ENCODE measurements around the gene PNO1. TPM values are rescaled to one million over a fixed set of nuclear protein-coding genes. Genes with fewer than 3 reads are reported as not detected.

Gene PNO1
- total and polyA plus RNA-seq, 2 donors (not counting 1 experiment from before 2014, with no cell fraction given): 12.9 to 13.4 TPM

DNA sequence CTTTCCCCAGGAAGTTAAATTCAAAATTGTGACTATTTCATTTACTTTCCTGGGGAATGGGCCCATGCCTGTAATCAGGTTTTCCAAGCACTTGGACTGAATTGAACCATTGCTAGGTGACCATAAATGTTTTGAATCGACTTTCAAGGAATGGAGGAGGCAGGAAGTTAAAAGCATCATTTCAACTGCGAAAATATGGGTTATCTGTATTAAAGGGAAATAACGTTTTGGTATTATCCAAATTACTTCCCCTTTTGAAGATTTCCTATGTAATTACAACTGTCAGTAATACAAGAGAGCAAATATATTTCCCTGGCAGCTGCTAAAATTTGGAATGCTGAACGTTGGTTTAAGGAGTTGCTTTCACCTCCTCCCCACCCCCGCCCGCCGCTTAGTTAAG, 19.0 kb downstream of the PNO1 start:
- Histone ChIP-seq H2AFZ (ENCODE audit: low read length) (no peak overlapping the region), H3K9ac (ENCODE audit: insufficient read depth, low read length) (no peak overlapping the region), H3K36me3 (ENCODE audit: control insufficient read depth, insufficient read depth, low read length) (peaks cover 3% of the 10 kb centered on the region), H4K20me1 (ENCODE audit: control insufficient read depth, extremely low read depth, insufficient read depth, low read length) (no peaks in the 10 kb centered on the region), H3K27me3 (ENCODE audit: control insufficient read depth, insufficient read depth, low read length) (no peaks in the 10 kb centered on the region), H3K4me2 (ENCODE audit: extremely low read depth, insufficient read depth, low read length) (no peak overlapping the region), H3K4me3 (replicated peaks in 1 of 4; ENCODE audit: control extremely low read depth in 1 of 4, insufficient read depth in 1 of 4, low read depth in 3 of 4, low read length in 4 of 4) (no peak overlapping the region), H3K79me2 (ENCODE audit: control insufficient read depth, insufficient read depth, low read length) (no peaks in the 10 kb centered on the region), H3K27ac (ENCODE audit: insufficient read depth, low read length) (no peak overlapping the region), H3K9me3 (ENCODE audit: control insufficient read depth, insufficient read depth, low read depth, low read length) (no peaks in the 10 kb centered on the region), H3K4me1 (ENCODE audit: control insufficient read depth, extremely low read depth, insufficient read depth, low read length) (peaks cover 4% of the 10 kb centered on the region)
- DNase-seq (ENCODE audit: low read depth in 2 of 2): no peak
- no peak for TF ChIP-seq EZH2 (IDR thresholded peaks at IDR 0.05; ENCODE audit: low read length, missing control alignments)
- TF ChIP-seq CTCF (conservative IDR thresholded peaks at IDR 0.05 in 1 of 2, IDR thresholded peaks at IDR 0.05 in 1 of 2; ENCODE audit: low read depth in 1 of 2, low read length in 2 of 2): no peak

DNA sequence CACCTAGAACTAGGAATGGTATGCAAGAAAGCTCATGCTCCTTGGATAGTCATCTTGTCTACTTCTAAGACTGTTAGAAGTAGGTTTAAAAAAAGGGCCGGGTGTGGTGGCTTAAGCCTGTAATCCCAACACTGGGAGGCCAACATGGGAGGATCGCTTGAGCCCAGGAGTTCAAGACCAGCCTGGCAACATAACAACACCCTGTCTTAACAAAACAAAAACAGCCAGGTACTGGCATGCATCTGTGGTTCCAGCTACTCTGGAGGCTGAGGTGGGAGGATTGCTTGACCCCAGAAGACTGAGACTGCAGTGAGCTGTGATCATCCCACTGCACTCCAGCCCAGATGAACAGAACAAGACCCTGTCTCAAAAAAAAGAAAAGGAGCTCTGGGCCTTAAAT, 19.9 kb downstream of the PNO1 start:
- no peak for TF ChIP-seq CTCF (conservative IDR thresholded peaks at IDR 0.05 in 1 of 2, IDR thresholded peaks at IDR 0.05 in 1 of 2; ENCODE audit: low read depth in 1 of 2, low read length in 2 of 2)
- TF ChIP-seq EZH2 (IDR thresholded peaks at IDR 0.05; ENCODE audit: low read length, missing control alignments): no peak
- H3K27me3 ChIP-seq (ENCODE audit: control insufficient read depth, insufficient read depth, low read length): no peaks in the 10 kb centered on the region
- no peak overlapping the region for H3K4me3 ChIP-seq (replicated peaks in 1 of 4; ENCODE audit: control extremely low read depth in 1 of 4, insufficient read depth in 1 of 4, low read depth in 3 of 4, low read length in 4 of 4)
- H3K9me3 ChIP-seq (ENCODE audit: control insufficient read depth, insufficient read depth, low read depth, low read length): no peaks in the 10 kb centered on the region
- no peak overlapping the region for H3K27ac ChIP-seq (ENCODE audit: insufficient read depth, low read length)
- no peak overlapping the region for H3K4me2 ChIP-seq (ENCODE audit: extremely low read depth, insufficient read depth, low read length)
- H2AFZ ChIP-seq (ENCODE audit: low read length): no peak overlapping the region
- H4K20me1 ChIP-seq (ENCODE audit: control insufficient read depth, extremely low read depth, insufficient read depth, low read length): no peaks in the 10 kb centered on the region
- no peak for DNase-seq (ENCODE audit: low read depth in 2 of 2)
- no peak overlapping the region for H3K9ac ChIP-seq (ENCODE audit: insufficient read depth, low read length)
- peaks cover 4% of the 10 kb centered on the region for H3K4me1 ChIP-seq (ENCODE audit: control insufficient read depth, extremely low read depth, insufficient read depth, low read length)
- peaks cover 1% of the 10 kb centered on the region for H3K36me3 ChIP-seq (ENCODE audit: control insufficient read depth, insufficient read depth, low read length)
- H3K79me2 ChIP-seq (ENCODE audit: control insufficient read depth, insufficient read depth, low read length): no peaks in the 10 kb centered on the region

GRCh38 chr2:68178432-68178831, 20.7 kb downstream of the PNO1 start:
- Histone ChIP-seq H3K4me3 (replicated peaks in 1 of 4; ENCODE audit: control extremely low read depth in 1 of 4, insufficient read depth in 1 of 4, low read depth in 3 of 4, low read length in 4 of 4) (no peak overlapping the region), H3K4me2 (ENCODE audit: extremely low read depth, insufficient read depth, low read length) (no peak overlapping the region), H3K9me3 (ENCODE audit: control insufficient read depth, insufficient read depth, low read depth, low read length) (no peaks in the 10 kb centered on the region), H3K79me2 (ENCODE audit: control insufficient read depth, insufficient read depth, low read length) (no peaks in the 10 kb centered on the region), H3K9ac (ENCODE audit: insufficient read depth, low read length) (no peak overlapping the region), H3K4me1 (ENCODE audit: control insufficient read depth, extremely low read depth, insufficient read depth, low read length) (peaks cover 4% of the 10 kb centered on the region), H2AFZ (ENCODE audit: low read length) (no peak overlapping the region), H3K36me3 (ENCODE audit: control insufficient read depth, insufficient read depth, low read length) (peaks cover 1% of the 10 kb centered on the region), H4K20me1 (ENCODE audit: control insufficient read depth, extremely low read depth, insufficient read depth, low read length) (no peaks in the 10 kb centered on the region), H3K27me3 (ENCODE audit: control insufficient read depth, insufficient read depth, low read length) (no peaks in the 10 kb centered on the region), H3K27ac (ENCODE audit: insufficient read depth, low read length) (peak overlapping the region; percentile 38)
- TF ChIP-seq CTCF (conservative IDR thresholded peaks at IDR 0.05 in 1 of 2, IDR thresholded peaks at IDR 0.05 in 1 of 2; ENCODE audit: low read depth in 1 of 2, low read length in 2 of 2) (no peak), EZH2 (IDR thresholded peaks at IDR 0.05; ENCODE audit: low read length, missing control alignments) (no peak)
- DNase-seq (ENCODE audit: low read depth in 2 of 2): no peak

Measured in fibroblast of lung (primary cell).